Panc1 (cell line): ENCODE measurements around the gene B4GALT6. TPM values are rescaled to one million over a fixed set of nuclear protein-coding genes. Genes with fewer than 3 reads are reported as not detected.
A peak's percentile ranks its signal among the peaks of the same experiment; 100 is the strongest.

Source experiments
- ATAC-seq: fragments of 200-7000 bp; cut with Tn5 transposase; 2 replicates; pipeline ENCODE4 v1.9.1; 2020; ENCODE audit warnings: mild to moderate bottlenecking, moderate library complexity
- BruUV-seq: library from RNA; stranded (reverse); fragments of 400-500 nt; replicated peaks from 2 replicates; lab custom pipeline; 2021; lab: Mats Ljungman, UMichigan
- CTCF ChIA-PET: fragments of 300-600 bp; sonication (Branson Sonifier 250); formaldehyde crosslinking; loops from one replicate; lab custom pipeline; 2022; ENCODE audit warnings: antibody characterized with exemption; lab: Charles Lee
- POLR2A ChIA-PET: fragments of 300-600 bp; sonication (Branson Sonifier 250); formaldehyde crosslinking; loops from one replicate; lab custom pipeline; 2022; ENCODE audit warnings: antibody characterized with exemption; lab: Charles Lee
- DNase-seq: peaks from one replicate; pipeline ENCODE4 v3.0.0-alpha.2; 2010; ENCODE audit warnings: low read depth, low spot score
- H3K27ac ChIP-seq: 2 replicates; pipeline ENCODE4 v1.5.1; 2011; ENCODE audit warnings: mild to moderate bottlenecking, low read length, inconsistent platforms
- H3K27me3 ChIP-seq: fragments of 200-500 bp; sonication (Bioruptor generic); 2 replicates; pipeline ENCODE4 v1.6.0; 2014; ENCODE audit warnings: low read length, inconsistent platforms; ENCODE audit not compliant: control insufficient read depth, insufficient read depth
- H3K36me3 ChIP-seq: fragments of 200-500 bp; sonication (Bioruptor generic); 2 replicates; pipeline ENCODE4 v1.5.1; 2014; ENCODE audit warnings: inconsistent platforms, mild to moderate bottlenecking, low read length, moderate library complexity; ENCODE audit not compliant: control insufficient read depth, insufficient read depth
- H3K4me1 ChIP-seq: 2 replicates; pipeline ENCODE4 v1.5.1; 2011; ENCODE audit warnings: inconsistent platforms, mild to moderate bottlenecking, low read length, moderate library complexity; ENCODE audit not compliant: control insufficient read depth, insufficient read depth
- H3K4me3 ChIP-seq, 2 experiments: 2 replicates each; pipeline ENCODE4 v1.5.1; 2011 to 2012; ENCODE audit warnings: low read depth in 2 of 2, low read length in 2 of 2, mild to moderate bottlenecking in 2 of 2, inconsistent platforms in 1 of 2, moderate library complexity in 1 of 2
- H3K9me3 ChIP-seq: fragments of 200-500 bp; sonication (Bioruptor generic); 2 replicates; pipeline ENCODE4 v1.5.1; 2014; ENCODE audit warnings: low read depth, mild to moderate bottlenecking, inconsistent platforms, low read length, moderate library complexity; ENCODE audit not compliant: control insufficient read depth, insufficient read depth
- CTCF ChIP-seq: fragments of 450-650 bp; IDR thresholded peaks from 2 replicates; pipeline ENCODE4 v1.5.1; 2017; ENCODE audit warnings: mild to moderate bottlenecking
- POLR2AphosphoS5 ChIP-seq: IDR thresholded peaks from 2 replicates; pipeline ENCODE4 v1.6.1; 2012; ENCODE audit warnings: mild to moderate bottlenecking, low read depth, low read length, moderate library complexity
- REST ChIP-seq, 2 experiments: IDR thresholded peaks; 2 replicates each; pipeline ENCODE4 v1.6.1; 2011 to 2012; ENCODE audit warnings: low read depth in 2 of 2, control low read depth in 1 of 2, low read length in 1 of 2, mild to moderate bottlenecking in 1 of 2, moderate library complexity in 1 of 2; ENCODE audit not compliant: insufficient read depth in 1 of 2
- SIN3A ChIP-seq: IDR thresholded peaks from 2 replicates; pipeline ENCODE4 v1.6.1; 2012; ENCODE audit warnings: low read depth, mild to moderate bottlenecking, low read length, moderate library complexity, borderline replicate concordance; ENCODE audit not compliant: insufficient read depth
- TCF7L2 ChIP-seq: IDR thresholded peaks from 2 replicates; pipeline ENCODE4 v1.6.1; 2011; ENCODE audit warnings: mild to moderate bottlenecking, low read depth, low read length, inconsistent platforms
- in situ Hi-C: cut with HindIII; loops from 2 replicates; pipeline ENCODE4 v1.10.0; 2016; ENCODE audit warnings: low sequenced_read_pairs, low pct_unique_long_range_greater_than_20kb
- intact Hi-C: fragments of 100-400 bp; cut with micrococcal nuclease; formaldehyde crosslinking; loops from one replicate; pipeline ENCODE4 v1.10.0; 2022; ENCODE audit not compliant: unreplicated experiment
- total RNA-seq: library from RNA; stranded (reverse); gene quantifications from one replicate; pipeline ENCODE4 v1.2.1, GENCODE V29; 2021; ENCODE audit not compliant: unreplicated experiment

Gene B4GALT6
- total RNA-seq, 1 experiment from 2014 or later = 36.3 TPM

- POLR2A ChIA-PET = interaction anchor here (0.6 kb wide), 2 partner anchors 29 to 89 kb away, joined by 4 read pairs; no protein-coding TSS in a partner anchor
- intact Hi-C loops = no loop called here
These were observed 1.0 kb upstream of the B4GALT6 start for GRCh38 chr18:31685097-31686082.

GRCh38 chr18:31683968-31684278, 458 bp downstream of the B4GALT6 start:
- CTCF ChIA-PET = no interaction called here
- intact Hi-C loops = no loop called here
- ATAC-seq (no peak), DNase-seq (no peak)
- BruUV-seq = no TSS peak
- TF ChIP-seq CTCF = no peak
- no peak for TF ChIP-seq TCF7L2
- no peak for TF ChIP-seq REST (IDR thresholded peaks at IDR 0.05; ENCODE audit: insufficient read depth in 1 of 2, low read depth in 2 of 2, low read length in 1 of 2)
- no peak for TF ChIP-seq SIN3A
- TF ChIP-seq POLR2AphosphoS5 = no peak
- Histone ChIP-seq H3K27ac (peak overlapping the region; percentile 77), H3K4me3 (peak overlapping the region; percentile 72 to 78), H3K9me3 (no peaks in the 10 kb centered on the region), H3K27me3 (no peaks in the 10 kb centered on the region), H3K4me1 (peaks cover 33% of the 10 kb centered on the region), H3K36me3 (no peaks in the 10 kb centered on the region)
- in situ Hi-C loops = no loop called here
- POLR2A ChIA-PET = no interaction called here

More at GRCh38 chr18:31685097-31686082, 1.0 kb upstream of the B4GALT6 start:
- peak overlapping the region; percentile 71 for H3K27ac ChIP-seq
- TF ChIP-seq POLR2AphosphoS5 = no peak; the same call in 1 of the 2 replicates
- TF ChIP-seq CTCF = peak; percentile 75
- 0 out of 2 replicates have a peak, but pooled peaks have one; percentile 8 for TF ChIP-seq SIN3A
- peak; percentile 67 for TF ChIP-seq TCF7L2
- H3K36me3 ChIP-seq = no peaks in the 10 kb centered on the region
- peaks cover 19% of the 10 kb centered on the region for H3K4me1 ChIP-seq
- peak overlapping the region; percentile 72 to 85 for H3K4me3 ChIP-seq
- CTCF ChIA-PET = no interaction called here
- in situ Hi-C loops = no loop called here
- DNase-seq (no peak), ATAC-seq (peak; percentile 86)
- H3K27me3 ChIP-seq = no peaks in the 10 kb centered on the region
- no peaks in the 10 kb centered on the region for H3K9me3 ChIP-seq
- BruUV-seq = no TSS peak
